A673 (cell line): ENCODE measurements around the gene MYPN.

ENCODE experiments used
- CTCF ChIP-seq: fragments of 300-800, 200-600 bp; sonication (generic); conservative IDR thresholded peaks from 2 replicates; pipeline ENCODE4 v1.5.1; 2017; ENCODE audit warnings: low read depth, mild to moderate bottlenecking, antibody characterized with exemption, low read length, moderate library complexity, mixed read lengths
- EZH2 ChIP-seq: fragments of 200-600 bp; sonication (generic); IDR thresholded peaks from 2 replicates; pipeline ENCODE4 v1.6.1; 2017; ENCODE audit warnings: borderline replicate concordance, low read depth, mild to moderate bottlenecking, mixed read lengths, antibody characterized with exemption, low read length; ENCODE audit not compliant: poor library complexity, severe bottlenecking

- TF ChIP-seq CTCF: no peak
- no peak for TF ChIP-seq EZH2
Observed at GRCh38 chr10:68222391-68222790, 113.1 kb downstream of the MYPN start.
